HG03558 (cell line): Measurements from ENCODE around the gene FDX2.
"Not testable (repeated sequence)": the region's sequence is repeated elsewhere in the genome, so short reads cannot be mapped to it uniquely, and the experiment has no call there.

Experiments used
- ATAC-seq: cut with Tn5 transposase; IDR thresholded peaks from one replicate; pipeline ENCODE4 v1.9.1; 2021; ENCODE audit warnings: moderate number of reproducible peaks; ENCODE audit not compliant: unreplicated experiment; ENCODE audit errors: extremely low read depth

The FDX2 gene

DNA sequence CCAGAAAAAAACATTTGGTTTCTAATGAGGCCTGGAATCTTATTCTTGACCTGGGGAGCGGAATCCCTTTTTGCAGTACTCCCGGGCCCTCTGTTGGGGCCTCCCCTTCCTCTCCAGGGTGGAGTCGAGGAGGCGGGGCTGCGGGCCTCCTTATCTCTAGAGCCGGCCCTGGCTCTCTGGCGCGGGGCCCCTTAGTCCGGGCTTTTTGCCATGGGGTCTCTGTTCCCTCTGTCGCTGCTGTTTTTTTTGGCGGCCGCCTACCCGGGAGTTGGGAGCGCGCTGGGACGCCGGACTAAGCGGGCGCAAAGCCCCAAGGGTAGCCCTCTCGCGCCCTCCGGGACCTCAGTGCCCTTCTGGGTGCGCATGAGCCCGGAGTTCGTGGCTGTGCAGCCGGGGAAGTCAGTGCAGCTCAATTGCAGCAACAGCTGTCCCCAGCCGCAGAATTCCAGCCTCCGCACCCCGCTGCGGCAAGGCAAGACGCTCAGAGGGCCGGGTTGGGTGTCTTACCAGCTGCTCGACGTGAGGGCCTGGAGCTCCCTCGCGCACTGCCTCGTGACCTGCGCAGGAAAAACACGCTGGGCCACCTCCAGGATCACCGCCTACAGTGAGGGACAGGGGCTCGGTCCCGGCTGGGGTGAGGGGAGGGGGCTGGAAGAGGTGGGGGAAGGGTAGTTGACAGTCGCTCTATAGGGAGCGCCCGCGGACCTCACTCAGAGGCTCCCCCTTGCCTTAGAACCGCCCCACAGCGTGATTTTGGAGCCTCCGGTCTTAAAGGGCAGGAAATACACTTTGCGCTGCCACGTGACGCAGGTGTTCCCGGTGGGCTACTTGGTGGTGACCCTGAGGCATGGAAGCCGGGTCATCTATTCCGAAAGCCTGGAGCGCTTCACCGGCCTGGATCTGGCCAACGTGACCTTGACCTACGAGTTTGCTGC is 28.7 kb downstream of the FDX2 start, which contains the start of gene ICAM4:
TSS of gene ICAM4 (plus strand) at position 153 of the 935 bp plus-strand sequence. CDS start at position 211, 58 bp downstream.
- no peak for ATAC-seq

DNA sequence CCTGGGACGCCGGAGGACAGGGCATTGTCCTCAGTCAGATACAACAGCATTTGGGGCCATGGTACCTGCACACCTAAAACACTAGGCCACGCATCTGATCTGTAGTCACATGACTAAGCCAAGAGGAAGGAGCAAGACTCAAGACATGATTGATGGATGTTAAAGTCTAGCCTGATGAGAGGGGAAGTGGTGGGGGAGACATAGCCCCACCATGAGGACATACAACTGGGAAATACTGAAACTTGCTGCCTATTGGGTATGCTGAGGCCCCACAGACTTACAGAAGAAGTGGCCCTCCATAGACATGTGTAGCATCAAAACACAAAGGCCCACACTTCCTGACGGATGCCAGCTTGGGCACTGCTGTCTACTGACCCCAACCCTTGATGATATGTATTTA is 30.4 kb downstream of the FDX2 start:
- ATAC-seq: no peak

DNA sequence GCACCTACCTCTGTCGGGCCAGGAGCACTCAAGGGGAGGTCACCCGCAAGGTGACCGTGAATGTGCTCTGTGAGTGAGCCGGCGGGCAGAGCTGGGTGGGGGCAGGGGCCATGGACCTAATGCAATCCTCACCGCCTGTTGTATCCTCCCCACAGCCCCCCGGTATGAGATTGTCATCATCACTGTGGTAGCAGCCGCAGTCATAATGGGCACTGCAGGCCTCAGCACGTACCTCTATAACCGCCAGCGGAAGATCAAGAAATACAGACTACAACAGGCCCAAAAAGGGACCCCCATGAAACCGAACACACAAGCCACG is 30.9 kb downstream of the FDX2 start:
- ATAC-seq: no peak

DNA sequence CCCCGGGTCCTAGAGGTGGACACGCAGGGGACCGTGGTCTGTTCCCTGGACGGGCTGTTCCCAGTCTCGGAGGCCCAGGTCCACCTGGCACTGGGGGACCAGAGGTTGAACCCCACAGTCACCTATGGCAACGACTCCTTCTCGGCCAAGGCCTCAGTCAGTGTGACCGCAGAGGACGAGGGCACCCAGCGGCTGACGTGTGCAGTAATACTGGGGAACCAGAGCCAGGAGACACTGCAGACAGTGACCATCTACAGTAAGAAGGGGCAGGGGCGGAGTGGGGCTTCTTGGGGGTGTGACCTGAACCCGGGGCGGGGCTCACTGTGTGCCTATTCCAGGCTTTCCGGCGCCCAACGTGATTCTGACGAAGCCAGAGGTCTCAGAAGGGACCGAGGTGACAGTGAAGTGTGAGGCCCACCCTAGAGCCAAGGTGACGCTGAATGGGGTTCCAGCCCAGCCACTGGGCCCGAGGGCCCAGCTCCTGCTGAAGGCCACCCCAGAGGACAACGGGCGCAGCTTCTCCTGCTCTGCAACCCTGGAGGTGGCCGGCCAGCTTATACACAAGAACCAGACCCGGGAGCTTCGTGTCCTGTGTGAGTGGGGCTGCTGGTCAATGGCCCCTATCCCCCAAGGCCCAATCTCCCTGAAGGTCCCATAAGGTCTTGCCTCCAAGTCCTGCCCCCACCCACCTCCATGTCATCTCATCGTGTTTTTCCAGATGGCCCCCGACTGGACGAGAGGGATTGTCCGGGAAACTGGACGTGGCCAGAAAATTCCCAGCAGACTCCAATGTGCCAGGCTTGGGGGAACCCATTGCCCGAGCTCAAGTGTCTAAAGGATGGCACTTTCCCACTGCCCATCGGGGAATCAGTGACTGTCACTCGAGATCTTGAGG is 31.5 kb downstream of the FDX2 start:
- no peak for ATAC-seq

DNA sequence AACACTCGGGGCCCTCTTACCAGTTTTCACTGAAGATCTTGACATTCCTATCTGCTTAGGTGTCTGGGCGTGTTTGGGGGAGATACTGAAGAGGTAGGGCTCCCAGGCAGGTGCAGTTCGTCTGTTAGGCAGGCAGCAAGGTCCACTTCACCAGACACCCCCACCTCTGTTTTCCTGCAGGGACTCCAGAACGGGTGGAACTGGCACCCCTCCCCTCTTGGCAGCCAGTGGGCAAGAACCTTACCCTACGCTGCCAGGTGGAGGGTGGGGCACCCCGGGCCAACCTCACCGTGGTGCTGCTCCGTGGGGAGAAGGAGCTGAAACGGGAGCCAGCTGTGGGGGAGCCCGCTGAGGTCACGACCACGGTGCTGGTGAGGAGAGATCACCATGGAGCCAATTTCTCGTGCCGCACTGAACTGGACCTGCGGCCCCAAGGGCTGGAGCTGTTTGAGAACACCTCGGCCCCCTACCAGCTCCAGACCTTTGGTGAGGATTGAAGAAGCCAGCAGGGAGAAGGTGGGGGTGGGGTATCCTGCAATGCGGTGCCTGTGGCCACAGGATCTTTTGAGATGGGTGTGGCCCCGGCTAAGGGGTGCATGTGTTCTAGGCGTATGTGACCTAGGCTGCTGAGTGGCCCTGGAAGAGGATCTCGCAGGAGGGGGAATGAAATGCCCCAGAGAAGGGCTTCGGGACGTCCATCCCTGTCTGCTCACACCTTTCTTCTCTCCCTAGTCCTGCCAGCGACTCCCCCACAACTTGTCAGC is 32.3 kb downstream of the FDX2 start:
- no peak for ATAC-seq

DNA sequence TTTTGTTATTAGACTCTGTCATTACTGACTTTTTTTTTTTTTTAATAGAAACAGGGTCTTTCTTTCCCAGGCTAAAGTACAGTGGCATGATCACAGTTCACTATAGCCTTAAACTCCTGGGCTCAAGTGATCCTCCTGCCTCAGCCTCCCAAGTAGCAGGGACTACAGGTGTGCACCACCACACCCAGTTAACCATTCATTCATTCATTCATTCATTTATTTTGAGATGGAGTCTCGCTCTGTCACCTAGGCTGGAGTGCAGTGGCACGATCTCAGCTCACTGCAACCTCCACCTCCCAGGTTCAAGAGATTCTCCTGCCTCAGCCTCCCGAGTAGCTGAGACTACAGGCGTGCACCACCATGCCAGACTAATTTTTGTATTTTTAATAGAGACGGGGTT is 33.8 kb downstream of the FDX2 start:
- ATAC-seq: not testable (repeated sequence)

DNA sequence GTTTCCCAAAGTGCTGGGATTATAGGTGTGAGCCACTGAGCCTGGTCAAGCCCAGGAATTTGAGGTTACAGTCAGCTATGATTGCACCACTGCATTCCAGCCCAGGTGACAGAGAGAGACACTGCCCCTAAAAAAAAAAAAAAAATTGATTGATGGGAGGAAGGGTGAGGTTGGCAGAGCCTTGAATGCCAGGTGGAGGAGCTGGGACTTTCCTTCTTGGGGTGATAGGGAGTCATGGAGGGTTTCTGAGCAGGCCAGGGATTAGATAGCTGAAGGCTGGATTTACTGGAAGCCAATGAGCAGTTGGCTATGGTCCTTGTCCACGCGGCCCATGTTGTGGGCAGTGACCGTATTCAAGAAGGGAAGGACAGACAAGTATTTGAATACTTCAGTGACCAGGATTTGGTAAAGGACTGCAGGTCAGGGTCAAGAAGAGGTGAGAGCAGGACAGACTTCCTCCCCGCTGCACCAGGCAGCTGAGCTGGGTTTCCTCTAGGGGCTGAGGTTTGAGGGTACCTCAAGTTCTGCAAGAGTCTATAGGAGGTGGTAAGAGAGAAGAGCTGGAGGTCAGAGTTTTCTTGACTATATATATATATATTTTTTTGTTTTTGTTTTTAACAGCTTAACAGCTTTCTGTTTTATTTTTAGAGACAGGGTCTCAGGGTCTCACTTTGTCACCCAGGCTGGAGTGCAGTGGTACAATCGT is 35.9 kb downstream of the FDX2 start:
- no peak for ATAC-seq

DNA sequence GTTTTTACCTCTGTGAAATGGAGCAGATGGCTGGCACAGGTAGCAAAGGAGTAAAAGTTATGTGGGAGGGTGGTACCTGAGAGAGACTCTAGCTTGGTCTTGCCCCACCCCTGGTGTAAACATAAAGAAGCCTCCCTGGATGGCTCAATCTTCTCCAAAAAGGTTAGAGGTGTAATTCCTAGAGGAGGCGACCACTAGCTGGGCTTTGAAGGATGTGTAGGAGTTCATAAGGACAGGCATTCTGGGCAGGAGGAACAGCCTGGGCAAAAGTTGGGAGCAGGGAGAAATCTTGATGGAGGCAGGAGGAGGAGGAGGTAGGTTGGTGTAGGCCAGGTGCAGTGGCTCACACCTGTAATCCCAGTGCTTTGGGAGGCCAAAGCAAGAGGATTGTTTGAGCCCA is 36.9 kb downstream of the FDX2 start:
- no peak for ATAC-seq

DNA sequence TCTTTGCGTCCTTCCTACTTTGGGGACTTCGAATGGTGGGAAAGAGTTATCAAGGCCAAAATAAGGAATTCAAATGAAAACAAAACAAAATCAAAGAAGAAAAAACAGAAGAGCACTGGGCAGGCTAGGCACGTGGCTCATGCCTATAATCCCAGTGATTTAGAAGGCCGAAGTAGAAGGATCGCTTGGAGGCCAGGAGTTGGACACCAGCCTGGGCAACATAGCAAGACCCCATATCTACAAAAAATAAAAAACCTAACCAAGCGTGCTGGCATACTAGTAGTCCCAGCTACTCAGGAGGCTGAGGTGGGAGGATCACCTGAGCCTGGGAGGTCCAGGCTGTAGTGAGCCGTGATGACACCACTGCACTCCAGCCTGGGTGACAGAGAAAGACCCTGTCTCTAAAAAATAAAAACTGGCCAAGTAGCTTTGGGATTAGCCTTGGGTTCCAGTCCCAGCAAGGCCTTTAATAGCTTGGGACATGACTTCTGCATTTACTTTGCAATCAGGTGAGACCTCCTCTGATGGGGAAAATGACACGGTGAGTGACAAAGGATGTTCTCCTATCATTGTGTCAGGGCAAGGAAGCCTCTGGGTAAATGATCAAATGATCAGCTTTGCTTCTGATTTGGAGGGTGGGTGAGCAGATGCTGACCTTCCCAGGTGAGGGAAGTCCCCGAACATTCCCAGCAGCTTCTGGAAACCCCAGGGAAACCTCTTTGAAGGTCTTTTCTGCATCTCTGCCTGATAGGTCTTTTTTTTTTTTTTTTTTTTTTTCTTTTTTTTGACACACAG is 37.8 kb downstream of the FDX2 start:
- no peak for ATAC-seq

DNA sequence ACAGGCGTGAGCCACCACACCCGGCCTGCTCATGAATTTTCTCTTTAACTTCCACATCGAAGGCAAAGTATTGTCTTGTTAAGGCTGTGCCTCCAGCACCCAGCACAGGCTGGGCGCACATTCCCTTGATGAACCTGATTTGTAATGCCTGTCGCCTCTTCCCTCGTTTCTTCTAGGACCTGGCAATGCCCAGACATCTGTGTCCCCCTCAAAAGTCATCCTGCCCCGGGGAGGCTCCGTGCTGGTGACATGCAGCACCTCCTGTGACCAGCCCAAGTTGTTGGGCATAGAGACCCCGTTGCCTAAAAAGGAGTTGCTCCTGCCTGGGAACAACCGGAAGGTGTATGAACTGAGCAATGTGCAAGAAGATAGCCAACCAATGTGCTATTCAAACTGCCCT is 41.2 kb downstream of the FDX2 start:
- no peak for ATAC-seq

DNA sequence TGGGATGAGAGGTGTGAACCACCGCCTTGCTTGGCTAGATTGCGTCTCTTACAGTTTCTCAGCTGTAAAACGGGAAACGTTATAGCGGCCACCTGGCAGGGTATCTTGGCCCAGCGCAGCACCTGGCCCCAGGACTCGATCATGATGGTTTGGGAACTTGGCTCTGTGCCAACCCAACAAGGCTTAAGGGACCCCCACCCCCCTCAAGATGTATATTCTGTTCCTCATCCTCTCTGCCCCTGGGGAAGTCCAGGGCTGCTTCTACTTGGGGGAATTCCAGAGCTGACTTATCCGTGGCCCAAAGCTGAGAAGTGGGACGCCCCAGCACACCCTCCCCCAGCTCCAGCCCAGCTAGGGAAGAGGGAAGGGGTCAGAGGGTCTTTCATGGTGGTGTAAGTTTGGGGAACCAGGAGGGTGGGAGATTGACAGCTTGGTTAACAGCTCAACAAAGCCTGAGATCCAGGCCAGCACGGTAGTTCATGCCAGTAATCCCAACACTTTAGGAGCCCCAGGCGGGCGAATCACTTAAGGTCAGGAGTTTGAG is 44.2 kb downstream of the FDX2 start:
- ATAC-seq: no peak

DNA sequence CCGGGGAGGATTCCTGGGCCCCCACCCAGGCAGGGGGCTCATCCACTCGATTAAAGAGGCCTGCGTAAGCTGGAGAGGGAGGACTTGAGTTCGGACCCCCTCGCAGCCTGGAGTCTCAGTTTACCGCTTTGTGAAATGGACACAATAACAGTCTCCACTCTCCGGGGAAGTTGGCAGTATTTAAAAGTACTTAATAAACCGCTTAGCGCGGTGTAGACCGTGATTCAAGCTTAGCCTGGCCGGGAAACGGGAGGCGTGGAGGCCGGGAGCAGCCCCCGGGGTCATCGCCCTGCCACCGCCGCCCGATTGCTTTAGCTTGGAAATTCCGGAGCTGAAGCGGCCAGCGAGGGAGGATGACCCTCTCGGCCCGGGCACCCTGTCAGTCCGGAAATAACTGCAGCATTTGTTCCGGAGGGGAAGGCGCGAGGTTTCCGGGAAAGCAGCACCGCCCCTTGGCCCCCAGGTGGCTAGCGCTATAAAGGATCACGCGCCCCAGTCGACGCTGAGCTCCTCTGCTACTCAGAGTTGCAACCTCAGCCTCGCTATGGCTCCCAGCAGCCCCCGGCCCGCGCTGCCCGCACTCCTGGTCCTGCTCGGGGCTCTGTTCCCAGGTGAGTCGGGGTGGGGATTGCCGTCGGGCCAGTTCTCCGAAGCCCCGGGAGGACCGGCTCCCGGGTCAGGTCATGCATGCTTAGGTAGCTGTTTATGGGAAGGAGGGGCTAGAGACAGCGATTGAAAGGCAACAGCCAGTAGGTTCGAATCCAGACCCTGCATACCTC is 45.0 kb downstream of the FDX2 start, which contains the start of gene ICAM1:
TSS of gene ICAM1 (plus strand) at position 505 of the 779 bp plus-strand sequence. CDS start at position 545, 40 bp downstream.
- ATAC-seq: no peak

DNA sequence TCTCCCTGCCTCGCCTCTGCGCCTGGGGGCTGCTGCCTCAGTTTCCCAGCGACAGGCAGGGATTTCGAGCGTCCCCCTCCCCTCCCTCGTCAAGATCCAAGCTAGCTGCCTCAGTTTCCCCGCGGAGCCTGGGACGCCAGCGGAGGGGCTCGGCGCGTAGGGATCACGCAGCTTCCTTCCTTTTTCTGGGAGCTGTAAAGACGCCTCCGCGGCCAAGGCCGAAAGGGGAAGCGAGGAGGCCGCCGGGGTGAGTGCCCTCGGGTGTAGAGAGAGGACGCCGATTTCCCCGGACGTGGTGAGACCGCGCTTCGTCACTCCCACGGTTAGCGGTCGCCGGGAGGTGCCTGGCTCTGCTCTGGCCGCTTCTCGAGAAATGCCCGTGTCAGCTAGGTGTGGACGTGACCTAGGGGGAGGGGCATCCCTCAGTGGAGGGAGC is 45.6 kb downstream of the FDX2 start:
- ATAC-seq: no peak

DNA sequence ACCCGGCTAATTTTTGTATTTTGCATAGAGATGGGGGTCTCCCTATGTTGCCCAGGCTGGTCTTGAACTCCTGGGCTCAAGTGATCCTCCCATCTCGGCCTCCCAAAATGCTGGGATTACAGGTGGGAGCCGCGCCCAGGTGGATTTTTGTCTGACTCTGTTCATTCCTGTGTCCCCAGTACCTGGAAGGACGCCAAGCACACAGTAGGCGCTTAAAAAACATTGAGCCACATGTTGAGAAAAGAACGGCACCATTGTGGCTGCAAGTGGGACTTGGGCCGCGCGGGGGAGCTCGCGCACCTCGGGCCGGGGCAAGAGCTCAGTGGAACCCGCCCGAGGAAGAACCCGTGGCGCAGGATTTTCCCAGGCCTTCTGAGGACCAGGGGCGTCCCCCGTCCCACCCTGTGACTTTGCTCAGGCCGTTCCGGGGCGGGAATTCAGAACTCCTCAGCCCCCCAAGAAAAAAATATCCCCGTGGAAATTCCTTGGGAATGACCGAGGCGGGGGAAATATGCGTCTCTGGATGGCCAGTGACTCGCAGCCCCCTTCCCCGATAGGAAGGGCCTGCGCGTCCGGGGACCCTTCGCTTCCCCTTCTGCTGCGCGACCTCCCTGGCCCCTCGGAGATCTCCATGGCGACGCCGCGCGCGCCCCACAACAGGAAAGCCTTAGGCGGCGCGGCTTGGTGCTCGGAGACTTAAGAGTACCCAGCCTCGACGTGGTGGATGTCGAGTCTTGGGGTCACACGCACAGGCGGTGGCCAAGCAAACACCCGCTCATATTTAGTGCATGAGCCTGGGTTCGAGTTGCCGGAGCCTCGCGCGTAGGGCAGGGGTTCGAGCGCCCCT is 46.3 kb downstream of the FDX2 start:
- no peak for ATAC-seq

DNA sequence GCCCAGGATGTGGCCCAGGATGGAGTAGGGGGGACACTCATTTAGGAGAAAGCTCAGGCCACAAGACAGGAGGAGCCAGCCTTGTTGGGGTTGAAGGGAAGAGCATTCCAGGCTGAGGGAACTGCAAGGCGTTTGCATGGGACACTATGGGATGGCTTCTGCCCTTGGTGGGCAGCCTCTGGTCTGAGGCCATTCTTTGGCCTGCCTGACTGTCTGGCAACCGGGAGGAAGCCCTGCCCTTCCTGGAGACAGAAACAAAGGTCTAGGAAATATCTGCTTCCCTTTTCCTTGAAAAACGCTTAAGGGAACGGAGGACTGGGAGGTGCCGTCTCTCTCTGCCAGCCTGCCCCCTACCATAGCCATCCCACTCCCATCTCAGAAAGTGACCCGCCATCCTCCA is 47.7 kb downstream of the FDX2 start:
- ATAC-seq: no peak

DNA sequence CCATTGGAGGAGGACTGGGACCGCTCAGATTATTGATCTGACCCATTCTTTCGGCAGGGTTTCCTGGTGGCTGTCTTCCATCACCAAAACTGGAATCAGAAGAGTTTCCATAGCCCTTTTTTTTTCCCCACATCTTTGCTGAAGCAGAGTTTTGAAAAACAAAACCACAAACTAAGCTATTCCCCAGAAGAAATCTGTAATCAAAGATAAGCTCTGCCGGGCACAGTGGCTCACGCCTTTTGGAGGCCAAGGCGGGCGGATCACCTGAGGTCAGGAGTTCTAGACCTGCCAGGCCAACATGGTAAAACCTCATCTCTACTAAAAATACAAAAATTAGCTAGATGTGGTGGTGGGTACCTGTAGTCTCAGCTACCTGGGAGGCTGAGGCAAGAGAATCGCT is 49.1 kb downstream of the FDX2 start:
- ATAC-seq: no peak

DNA sequence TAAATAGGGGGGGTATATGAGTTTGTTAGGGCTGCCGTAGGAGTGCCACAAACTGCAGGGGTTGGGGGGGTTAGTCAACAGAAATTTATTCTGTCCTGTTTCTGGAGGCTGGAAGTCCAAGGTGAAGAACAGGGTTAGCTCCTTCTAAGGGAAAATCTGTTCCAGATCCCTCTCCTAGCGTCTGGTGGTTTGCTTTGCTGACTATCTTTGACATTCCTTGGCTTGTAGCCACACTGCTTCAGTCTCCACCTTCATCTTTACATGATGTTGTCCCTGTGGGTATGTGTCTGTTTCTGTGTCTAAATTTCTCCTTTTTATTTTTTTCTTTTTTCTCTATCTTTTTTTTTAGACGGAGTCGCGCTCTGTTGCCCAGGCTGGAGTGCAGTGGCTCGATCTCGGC is 53.0 kb downstream of the FDX2 start:
- no peak for ATAC-seq
